MV-4-11 (cell line): ENCODE measurements around the gene GBP7.
A peak's percentile ranks its signal among the peaks of the same experiment; 100 is the strongest.
"Not testable (repeated sequence)": the region's sequence is repeated elsewhere in the genome, so short reads cannot be mapped to it uniquely, and the experiment has no call there.

ENCODE experiments used
- DNase-seq: peaks from one replicate; lab custom pipeline; 2025; lab: John Stamatoyannopoulos, UW

The GBP7 gene

GRCh38 chr1:89170170-89171066 is 5.4 kb downstream of the GBP7 start:
- peak; percentile 63 for DNase-seq

- DNase-seq: no peak
Observed at GRCh38 chr1:89169166-89169565, 6.6 kb downstream of the GBP7 start.

GRCh38 chr1:89167590-89168230 is 8.1 kb downstream of the GBP7 start:
- no peak for DNase-seq

GRCh38 chr1:89166705-89167104 is 9.1 kb downstream of the GBP7 start:
- no peak for DNase-seq

GRCh38 chr1:89165811-89166210 is 10.0 kb downstream of the GBP7 start:
- no peak for DNase-seq

GRCh38 chr1:89151047-89151446 is 24.8 kb downstream of the GBP7 start:
- DNase-seq: peak; percentile 55

GRCh38 chr1:89149976-89150375 is 25.8 kb downstream of the GBP7 start:
- DNase-seq: no peak

GRCh38 chr1:89149229-89149628 is 26.6 kb downstream of the GBP7 start:
- DNase-seq: no peak

GRCh38 chr1:89147678-89148658 is 27.8 kb downstream of the GBP7 start:
- no peak for DNase-seq

- DNase-seq: no peak
Observed at GRCh38 chr1:89146721-89147120, 29.1 kb downstream of the GBP7 start.

GRCh38 chr1:89143484-89143883 is 32.3 kb downstream of the GBP7 start:
- DNase-seq: no peak

GRCh38 chr1:89142160-89142559 is 33.6 kb downstream of the GBP7 start:
- no peak for DNase-seq

GRCh38 chr1:89133747-89134146 is 42.1 kb downstream of the GBP7 start:
- no peak for DNase-seq

- no peak for DNase-seq
Observed at GRCh38 chr1:89130716-89131115, 45.1 kb downstream of the GBP7 start.

GRCh38 chr1:89129911-89130310 is 45.9 kb downstream of the GBP7 start:
- DNase-seq: peak; percentile 52

- DNase-seq: not testable (repeated sequence)
Observed at GRCh38 chr1:89128003-89128458, 47.8 kb downstream of the GBP7 start.

GRCh38 chr1:89126602-89127565 is 48.9 kb downstream of the GBP7 start:
- peak; percentile 66 for DNase-seq

- peak; percentile 81 for DNase-seq
Observed at GRCh38 chr1:89125913-89126580, 49.8 kb downstream of the GBP7 start, which contains the start of gene GBP2. TSS of gene GBP2 (minus strand) at chr1:89126114. CDS start at chr1:89121966, 4,148 bp downstream.

- DNase-seq: no peak
Observed at GRCh38 chr1:89125240-89125912, 50.4 kb downstream of the GBP7 start.

- no peak for DNase-seq
Observed at GRCh38 chr1:89121641-89122040, 54.2 kb downstream of the GBP7 start.
